H1 (cell line): Measurements from ENCODE around the gene ASB13. TPM values are rescaled to one million over a fixed set of nuclear protein-coding genes. Genes with fewer than 3 reads are reported as not detected.

Experiments used
- CTCF ChIA-PET: fragments of 300-600 bp; sonication (Branson Sonifier 250); formaldehyde crosslinking; loops from one replicate; lab custom pipeline; 2021; ENCODE audit not compliant: partially characterized antibody; lab: Charles Lee
- POLR2A ChIA-PET: fragments of 300-600 bp; sonication (Branson Sonifier 250); formaldehyde crosslinking; loops from one replicate; lab custom pipeline; 2021; ENCODE audit warnings: inconsistent platforms; ENCODE audit not compliant: partially characterized antibody; lab: Charles Lee
- DNase-seq, 2 experiments: peaks; one replicate each; pipeline versions ENCODE4 v3.0.0 to v3.0.0-alpha.2; 2010 to 2022; ENCODE audit warnings: low spot score in 2 of 2, low read depth in 1 of 2, mixed read lengths in 1 of 2
- FAIRE-seq: peaks from 2 replicates; lab custom pipeline; 2011; peaks lifted over from hg19 to GRCh38; lab: Jason Lieb, UNC
- H2AFZ ChIP-seq: 2 replicates; pipeline ENCODE4 v1.8.1; 2012; ENCODE audit warnings: low read length, inconsistent platforms
- H2AK5ac ChIP-seq: 2 replicates; pipeline ENCODE4 v1.6.1; 2013; ENCODE audit warnings: low read depth, low read length
- H2BK120ac ChIP-seq: replicated peaks from 2 replicates; pipeline ENCODE3; 2013; ENCODE audit warnings: low read depth, low read length, inconsistent platforms
- H2BK12ac ChIP-seq: 2 replicates; pipeline ENCODE4 v1.6.1; 2013; ENCODE audit warnings: low read depth, low read length
- H2BK15ac ChIP-seq: 2 replicates; pipeline ENCODE4 v1.6.1; 2013; ENCODE audit warnings: low read length
- H2BK20ac ChIP-seq: 2 replicates; pipeline ENCODE4 v1.6.1; 2013; ENCODE audit warnings: low read length
- H2BK5ac ChIP-seq: 2 replicates; pipeline ENCODE4 v1.6.1; 2013; ENCODE audit warnings: low read depth, low read length
- H3K14ac ChIP-seq: 2 replicates; pipeline ENCODE4 v1.6.1; 2013; ENCODE audit warnings: inconsistent platforms; ENCODE audit not compliant: insufficient read length
- H3K18ac ChIP-seq: 2 replicates; pipeline ENCODE4 v1.6.1; 2013; ENCODE audit warnings: low read length; ENCODE audit errors: extremely low read depth
- H3K23ac ChIP-seq: 2 replicates; pipeline ENCODE4 v1.6.1; 2013; ENCODE audit warnings: inconsistent platforms; ENCODE audit not compliant: insufficient read length
- H3K23me2 ChIP-seq: 2 replicates; pipeline ENCODE4 v1.6.1; 2013; ENCODE audit warnings: low read depth, low read length
- H3K27ac ChIP-seq: 2 replicates; pipeline ENCODE4 v1.6.1; 2011; ENCODE audit warnings: low read depth, low read length, inconsistent platforms
- H3K27me3 ChIP-seq, 4 experiments: replicated peaks in 1 of 4; 1 replicate in 1 of 4; 2 replicates in 3 of 4; pipeline versions ENCODE4 v1.6.1 to v1.8.1; 2011 to 2013; ENCODE audit warnings: low read length in 3 of 4, mild to moderate bottlenecking in 3 of 4, inconsistent platforms in 2 of 4, mixed read lengths in 2 of 4, moderate library complexity in 1 of 4; ENCODE audit not compliant: control insufficient read depth in 3 of 4, insufficient read depth in 3 of 4; ENCODE audit errors: extremely low read depth in 1 of 4
- H3K36me3 ChIP-seq, 4 experiments: 2 replicates each; pipeline versions ENCODE4 v1.6.1 to v1.8.1; 2011 to 2013; ENCODE audit warnings: mild to moderate bottlenecking in 4 of 4, low read length in 3 of 4, moderate library complexity in 2 of 4, control low read depth in 1 of 4, inconsistent platforms in 1 of 4; ENCODE audit not compliant: insufficient read depth in 4 of 4, control insufficient read depth in 2 of 4
- H3K4ac ChIP-seq: replicated peaks from 2 replicates; pipeline ENCODE3; 2013; ENCODE audit warnings: low read length, low read depth, mixed read lengths, inconsistent platforms; ENCODE audit not compliant: insufficient read length
- H3K4me1 ChIP-seq, 4 experiments: replicated peaks in 1 of 4; 1 replicate in 1 of 4; 2 replicates in 3 of 4; pipeline versions ENCODE4 v1.6.1 to v1.8.1; 2011 to 2013; ENCODE audit warnings: low read length in 3 of 4, inconsistent platforms in 2 of 4, mixed read lengths in 1 of 4; ENCODE audit not compliant: insufficient read depth in 4 of 4, control insufficient read depth in 3 of 4
- H3K4me2 ChIP-seq, 2 experiments: 2 replicates each; pipeline versions ENCODE4 v1.6.1 to v1.8.1; 2011 to 2013; ENCODE audit warnings: low read depth in 2 of 2, low read length in 2 of 2, control low read depth in 1 of 2, inconsistent platforms in 1 of 2, mild to moderate bottlenecking in 1 of 2; ENCODE audit not compliant: insufficient read depth in 1 of 2
- H3K4me3 ChIP-seq, 4 experiments: fragments of 200-600, 300-600 bp in 1 of 4; sonication (generic), shearing (Covaris generic), sonication (Bioruptor Twin) in 1 of 4; 2 replicates each; pipeline versions ENCODE4 v1.5.1 to v1.8.1; 2011 to 2016; ENCODE audit warnings: low read length in 4 of 4, low read depth in 3 of 4, control low read depth in 2 of 4, inconsistent platforms in 2 of 4, mild to moderate bottlenecking in 2 of 4, mixed read lengths in 1 of 4, moderate library complexity in 1 of 4; ENCODE audit not compliant: insufficient read depth in 2 of 4; ENCODE audit errors: extremely low read depth in 1 of 4
- H3K56ac ChIP-seq: replicated peaks from 2 replicates; pipeline ENCODE3; 2013; ENCODE audit warnings: low read depth, mild to moderate bottlenecking, mixed read lengths, low read length, inconsistent platforms; ENCODE audit not compliant: insufficient read length
- H3K79me1 ChIP-seq: 2 replicates; pipeline ENCODE4 v1.6.1; 2013; ENCODE audit warnings: low read depth, low read length, control low read depth
- H3K79me2 ChIP-seq, 2 experiments: 2 replicates each; pipeline versions ENCODE4 v1.6.1 to v1.8.1; 2012 to 2013; ENCODE audit warnings: low read length in 2 of 2, mild to moderate bottlenecking in 2 of 2, inconsistent platforms in 1 of 2; ENCODE audit not compliant: insufficient read depth in 2 of 2, control insufficient read depth in 1 of 2
- H3K9ac ChIP-seq, 4 experiments: replicated peaks in 1 of 4; 1 replicate in 1 of 4; 2 replicates in 3 of 4; pipeline versions ENCODE4 v1.6.1 to v1.8.1; 2011 to 2013; ENCODE audit warnings: low read depth in 3 of 4, low read length in 3 of 4, control low read depth in 2 of 4, mild to moderate bottlenecking in 2 of 4, moderate library complexity in 2 of 4, inconsistent platforms in 1 of 4; ENCODE audit errors: extremely low read depth in 1 of 4
- H3K9me3 ChIP-seq, 2 experiments: 2 replicates each; pipeline versions ENCODE4 v1.6.1 to v1.8.1; 2012 to 2013; ENCODE audit warnings: mild to moderate bottlenecking in 2 of 2, moderate library complexity in 2 of 2, control low read depth in 1 of 2, inconsistent platforms in 1 of 2, low read depth in 1 of 2, low read length in 1 of 2, mixed read lengths in 1 of 2; ENCODE audit not compliant: insufficient read depth in 2 of 2
- H4K20me1 ChIP-seq, 2 experiments: replicated peaks in 1 of 2; 2 replicates each; pipeline versions ENCODE3 to v1.8.1; 2011 to 2013; ENCODE audit warnings: inconsistent platforms in 2 of 2, low read length in 2 of 2, mild to moderate bottlenecking in 1 of 2; ENCODE audit not compliant: insufficient read depth in 2 of 2, control insufficient read depth in 1 of 2
- H4K5ac ChIP-seq: 2 replicates; pipeline ENCODE4 v1.6.1; 2013; ENCODE audit warnings: low read length, low read depth, mixed read lengths, inconsistent platforms; ENCODE audit not compliant: insufficient read length
- H4K8ac ChIP-seq: 2 replicates; pipeline ENCODE4 v1.8.0; 2013; ENCODE audit warnings: mild to moderate bottlenecking, moderate library complexity, low read length, inconsistent platforms; ENCODE audit not compliant: insufficient read depth; ENCODE audit errors: extremely low read depth
- H4K91ac ChIP-seq: replicated peaks from 2 replicates; pipeline ENCODE3; 2013; ENCODE audit warnings: low read length, mixed read lengths, inconsistent platforms; ENCODE audit not compliant: insufficient read length
- CTCF ChIP-seq, 3 experiments: IDR thresholded peaks; 1 replicate in 2 of 3; 2 replicates in 1 of 3; pipeline versions ENCODE4 v1.5.1 to v1.6.1; 2011; ENCODE audit warnings: low read length in 3 of 3, mild to moderate bottlenecking in 3 of 3, inconsistent platforms in 2 of 3, low read depth in 1 of 3, moderate library complexity in 1 of 3; ENCODE audit not compliant: insufficient read depth in 1 of 3; ENCODE audit errors: control extremely low read depth in 1 of 3
- JUN ChIP-seq: IDR thresholded peaks from 2 replicates; pipeline ENCODE4 v1.6.1; 2011; ENCODE audit warnings: low read depth, mild to moderate bottlenecking, improper control_type of control experiment, low read length
- WGBS, 2 experiments: shearing (Covaris generic) in 1 of 2; methylation state at CpG; one replicate each; pipeline versions ENCODE4 v1.1.6 to v1.1.7; 2013 to 2015; ENCODE audit warnings: low lambda C conversion rate in 2 of 2, mixed read lengths in 2 of 2, inconsistent platforms in 1 of 2, low coverage in 1 of 2, missing lambda C conversion rate in 1 of 2; ENCODE audit not compliant: insufficient replicate concordance in 2 of 2, insufficient coverage in 1 of 2, insufficient read length in 1 of 2; ENCODE audit errors: extremely low coverage in 1 of 2, missing lambda C conversion rate in 1 of 2; 5-methylcytosine and 5-hydroxymethylcytosine counted together
- polyA plus RNA-seq, 7 experiments: library from polyadenylated mRNA; depleted of rRNA in 3 of 7; stranded (reverse) in 5 of 7; unstranded in 2 of 7; fragments of >200 nt in 5 of 7; fragments of 200-250 nt in 2 of 7; gene quantifications; 1 replicate in 5 of 7; 2 replicates in 1 of 7; 4 replicates in 1 of 7; pipeline versions ENCODE4 v1.2.1 to v1.2.3, GENCODE V29; 2011 to 2013; ENCODE audit warnings: missing spikeins in 2 of 7, mixed read lengths in 2 of 7
- total RNA-seq: library from RNA; stranded (reverse); fragmentation: NEBNext Ultra II Directional; extraction: Animal tissue kit (Norgen Biotek cat#: 25700); gene quantifications from 2 replicates; pipeline ENCODE4 v1.2.1, GENCODE V29; 2021

Gene ASB13
- total and polyA plus RNA-seq, 2 of the 8 experiments (the other 6 are each of a cell fraction or from before 2014, with no cell fraction given), result 12.3 to 20.2 TPM

GRCh38 chr10:5631936-5632335 lies 34.5 kb downstream of the ASB13 start:
- no peak overlapping the region for H3K4me2 ChIP-seq
- no peak overlapping the region for H2BK15ac ChIP-seq
- no peak overlapping the region for H2BK20ac ChIP-seq
- 87% methylated on average over 10 of the region's 10 CpGs; no CpG with 5 or more reads in 1 of the 2 experiments for WGBS, 2 experiments
- H3K4me3 ChIP-seq, result no peak overlapping the region
- peaks cover 0 to 5% (median 0%) of the 10 kb centered on the region in 4 experiments; a peak in 2 of 7 replicates for H3K4me1 ChIP-seq
- H4K5ac ChIP-seq, result no peak overlapping the region
- no peaks in the 10 kb centered on the region for H3K9me3 ChIP-seq
- H3K79me1 ChIP-seq, result no peaks in the 10 kb centered on the region
- POLR2A ChIA-PET, result no interaction called here
- no peak overlapping the region for H3K9ac ChIP-seq
- no peak for FAIRE-seq
- no peak overlapping the region for H2AK5ac ChIP-seq
- H3K23me2 ChIP-seq, result no peaks in the 10 kb centered on the region
- H2BK5ac ChIP-seq, result no peak overlapping the region
- no peak overlapping the region for H3K18ac ChIP-seq
- H4K91ac ChIP-seq, result no peak overlapping the region
- H3K36me3 ChIP-seq, result no peaks in the 10 kb centered on the region
- H2BK120ac ChIP-seq, result no peak overlapping the region
- H3K79me2 ChIP-seq, result no peaks in the 10 kb centered on the region
- H3K23ac ChIP-seq, result no peak overlapping the region
- no peaks in the 10 kb centered on the region for H3K27me3 ChIP-seq
- no peak for DNase-seq
- no peak overlapping the region for H3K4ac ChIP-seq
- no peak overlapping the region for H2BK12ac ChIP-seq
- 0 out of 4 replicates have a peak, but pooled peaks of 1 of the 3 experiments have one; percentile 2 for TF ChIP-seq CTCF (IDR thresholded peaks at IDR 0.05; ENCODE audit: control extremely low read depth in 1 of 3, insufficient read depth in 1 of 3, low read depth in 1 of 3, low read length in 3 of 3)
- no peak for TF ChIP-seq JUN
- TF ChIP-seq, all 59 proteins: peak for 1
- no peak overlapping the region for H4K8ac ChIP-seq
- H2AFZ ChIP-seq, result no peak overlapping the region
- H3K14ac ChIP-seq, result no peak overlapping the region
- CTCF ChIA-PET, result interaction anchor here (0.5 to 14.0 kb wide), 6 partner anchors 9 to 188 kb away, joined by 4 to 200 read pairs (median 6); no protein-coding TSS in a partner anchor
- H3K56ac ChIP-seq, result no peak overlapping the region
- H3K27ac ChIP-seq, result no peak overlapping the region
- H4K20me1 ChIP-seq, result no peaks in the 10 kb centered on the region
